Activated gamma-delta T cell (primary cell): ENCODE data around the gene TFEB.
"Not testable (repeated sequence)": the region's sequence is repeated elsewhere in the genome, so short reads cannot be mapped to it uniquely, and the experiment has no call there.

Experiments used
- DNase-seq: peaks from one replicate; lab custom pipeline; 2025; lab: John Stamatoyannopoulos, UW

Gene TFEB

GRCh38 chr6:41766043-41766664, 30.7 kb upstream of the TFEB start:
- DNase-seq = not testable (repeated sequence)

- DNase-seq = no peak
Observed at GRCh38 chr6:41763470-41763869, 28.1 kb upstream of the TFEB start.

GRCh38 chr6:41759905-41760579, 24.6 kb upstream of the TFEB start:
- no peak for DNase-seq

- no peak for DNase-seq
Observed at GRCh38 chr6:41759106-41759904, 23.9 kb upstream of the TFEB start.

GRCh38 chr6:41758641-41759035, 23.2 kb upstream of the TFEB start:
- DNase-seq = no peak

GRCh38 chr6:41757931-41758640, 22.7 kb upstream of the TFEB start:
- no peak for DNase-seq

- DNase-seq = no peak
Observed at GRCh38 chr6:41757271-41757670, 21.9 kb upstream of the TFEB start.

GRCh38 chr6:41756354-41756753, 20.9 kb upstream of the TFEB start:
- no peak for DNase-seq

- no peak for DNase-seq
Observed at GRCh38 chr6:41755895-41756294, 20.5 kb upstream of the TFEB start.

GRCh38 chr6:41750374-41750773, 15.0 kb upstream of the TFEB start:
- no peak for DNase-seq

GRCh38 chr6:41748542-41748941, 13.1 kb upstream of the TFEB start:
- DNase-seq = no peak

GRCh38 chr6:41748102-41748477, 12.7 kb upstream of the TFEB start:
- DNase-seq = no peak

GRCh38 chr6:41747256-41748101, 12.1 kb upstream of the TFEB start, which contains the start of gene PGC:
TSS of gene PGC (minus strand) at chr6:41747397. CDS start at chr6:41747334, 63 bp downstream.
- DNase-seq = no peak

GRCh38 chr6:41746107-41746506, 10.7 kb upstream of the TFEB start:
- DNase-seq = no peak

- no peak for DNase-seq
Observed at GRCh38 chr6:41744236-41744787, 8.9 kb upstream of the TFEB start.

- no peak for DNase-seq
Observed at GRCh38 chr6:41743406-41744235, 8.2 kb upstream of the TFEB start.

GRCh38 chr6:41741625-41742490, 6.5 kb upstream of the TFEB start:
- DNase-seq = no peak

GRCh38 chr6:41740366-41741162, 5.2 kb upstream of the TFEB start:
- no peak for DNase-seq
